Keratinocyte (primary cell): ENCODE results near the gene PTGES.

Experiments used
- EZH2 ChIP-seq: IDR thresholded peaks from one replicate; pipeline ENCODE4 v1.6.1; 2012; ENCODE audit warnings: inconsistent platforms, mild to moderate bottlenecking, low read length, moderate library complexity
- TF ChIP-seq, protein P1 (sequence below), 3 experiments: IDR thresholded peaks in 1 of 3; conservative IDR thresholded peaks in 1 of 3; optimal IDR thresholded peaks in 1 of 3; 2 replicates in 2 of 3; 3 replicates in 1 of 3; pipeline versions ENCODE3 to v1.5.1; 2011; ENCODE audit warnings: low read length in 3 of 3, mild to moderate bottlenecking in 3 of 3, moderate library complexity in 2 of 3, control low read depth in 1 of 3, inconsistent platforms in 1 of 3; ENCODE audit not compliant: insufficient read depth in 2 of 3; ENCODE audit errors: extremely low read depth in 1 of 3

DNA sequence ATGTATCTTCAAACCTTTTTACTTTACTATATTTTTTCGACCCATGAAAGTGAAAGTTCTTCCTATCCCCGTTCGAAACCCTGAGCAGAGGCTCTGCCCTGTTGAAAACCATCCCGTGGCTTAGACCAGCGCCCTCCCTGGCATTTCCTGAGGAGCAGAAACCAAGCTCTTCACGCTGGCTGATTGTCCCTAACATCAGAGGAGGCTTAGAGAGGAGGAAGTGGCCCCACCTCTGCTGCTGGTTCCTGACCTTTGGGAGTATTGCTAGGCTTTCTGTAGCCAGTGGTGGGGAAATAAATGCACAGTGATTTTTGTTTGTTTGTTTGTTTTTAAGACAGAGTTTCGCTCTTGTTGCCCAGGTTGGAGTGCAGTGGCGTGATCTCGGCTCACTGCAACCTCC lies 4.2 kb upstream of the PTGES start:
- TF ChIP-seq, protein P1, sequence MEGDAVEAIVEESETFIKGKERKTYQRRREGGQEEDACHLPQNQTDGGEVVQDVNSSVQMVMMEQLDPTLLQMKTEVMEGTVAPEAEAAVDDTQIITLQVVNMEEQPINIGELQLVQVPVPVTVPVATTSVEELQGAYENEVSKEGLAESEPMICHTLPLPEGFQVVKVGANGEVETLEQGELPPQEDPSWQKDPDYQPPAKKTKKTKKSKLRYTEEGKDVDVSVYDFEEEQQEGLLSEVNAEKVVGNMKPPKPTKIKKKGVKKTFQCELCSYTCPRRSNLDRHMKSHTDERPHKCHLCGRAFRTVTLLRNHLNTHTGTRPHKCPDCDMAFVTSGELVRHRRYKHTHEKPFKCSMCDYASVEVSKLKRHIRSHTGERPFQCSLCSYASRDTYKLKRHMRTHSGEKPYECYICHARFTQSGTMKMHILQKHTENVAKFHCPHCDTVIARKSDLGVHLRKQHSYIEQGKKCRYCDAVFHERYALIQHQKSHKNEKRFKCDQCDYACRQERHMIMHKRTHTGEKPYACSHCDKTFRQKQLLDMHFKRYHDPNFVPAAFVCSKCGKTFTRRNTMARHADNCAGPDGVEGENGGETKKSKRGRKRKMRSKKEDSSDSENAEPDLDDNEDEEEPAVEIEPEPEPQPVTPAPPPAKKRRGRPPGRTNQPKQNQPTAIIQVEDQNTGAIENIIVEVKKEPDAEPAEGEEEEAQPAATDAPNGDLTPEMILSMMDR (optimal IDR thresholded peaks at IDR 0.05 in 1 of 3, IDR thresholded peaks at IDR 0.05 in 1 of 3, conservative IDR thresholded peaks at IDR 0.05 in 1 of 3; ENCODE audit: extremely low read depth in 1 of 3, insufficient read depth in 2 of 3, low read length in 3 of 3): no peak
- TF ChIP-seq EZH2: no peak
